HG02970 (cell line): ENCODE data around the gene AURKAIP1.
"Not testable (repeated sequence)": the region's sequence is repeated elsewhere in the genome, so short reads cannot be mapped to it uniquely, and the experiment has no call there.

Experiments
- ATAC-seq: cut with Tn5 transposase; IDR thresholded peaks from one replicate; pipeline ENCODE4 v1.9.1; 2021; ENCODE audit warnings: mild to moderate bottlenecking, moderate library complexity, moderate number of reproducible peaks; ENCODE audit not compliant: unreplicated experiment, low FRiP score

Gene AURKAIP1

GRCh38 chr1:1374929-1375662 lies at the start of gene AURKAIP1:
TSS of gene AURKAIP1 (minus strand) at chr1:1375207. CDS start at chr1:1374756, 451 bp downstream.
- ATAC-seq: peak; percentile 89

GRCh38 chr1:1424707-1425106 lies 49.7 kb upstream of the AURKAIP1 start:
- no peak for ATAC-seq

- no peak for ATAC-seq
Observed at GRCh38 chr1:1423245-1423597, 48.2 kb upstream of the AURKAIP1 start.

- ATAC-seq: no peak
Observed at GRCh38 chr1:1422465-1423244, 47.6 kb upstream of the AURKAIP1 start.

GRCh38 chr1:1421907-1422464 lies 47.0 kb upstream of the AURKAIP1 start:
- ATAC-seq: no peak

- no peak for ATAC-seq
Observed at GRCh38 chr1:1421147-1421906, 46.3 kb upstream of the AURKAIP1 start, which contains the start of gene ANKRD65. TSS of gene ANKRD65 (minus strand) at chr1:1421276. CDS start at chr1:1421005, 271 bp downstream.

GRCh38 chr1:1420654-1421141 lies 45.7 kb upstream of the AURKAIP1 start:
- ATAC-seq: no peak

GRCh38 chr1:1419813-1420653 lies 45.0 kb upstream of the AURKAIP1 start:
- ATAC-seq: no peak

GRCh38 chr1:1419363-1419812 lies 44.4 kb upstream of the AURKAIP1 start:
- no peak for ATAC-seq

- no peak for ATAC-seq
Observed at GRCh38 chr1:1418464-1419362, 43.7 kb upstream of the AURKAIP1 start.

GRCh38 chr1:1417825-1418463 lies 42.9 kb upstream of the AURKAIP1 start:
- ATAC-seq: not testable (repeated sequence)

- not testable (repeated sequence) for ATAC-seq
Observed at GRCh38 chr1:1417396-1417795, 42.4 kb upstream of the AURKAIP1 start.

- no peak for ATAC-seq
Observed at GRCh38 chr1:1415751-1416150, 40.7 kb upstream of the AURKAIP1 start.

GRCh38 chr1:1412311-1412902 lies 37.4 kb upstream of the AURKAIP1 start:
- not testable (repeated sequence) for ATAC-seq

- ATAC-seq: no peak
Observed at GRCh38 chr1:1411626-1412025, 36.6 kb upstream of the AURKAIP1 start.

GRCh38 chr1:1410238-1410637 lies 35.2 kb upstream of the AURKAIP1 start:
- not testable (repeated sequence) for ATAC-seq

GRCh38 chr1:1407636-1408318 lies 32.8 kb upstream of the AURKAIP1 start:
- ATAC-seq: no peak
